ENCODE data around the gene CKMT2.

CKMT2 gene

GRCh38 chr5:81228084-81228483 is 5.0 kb upstream of the CKMT2 start:
- no peak for TF ChIP-seq CTCF (IDR thresholded peaks at IDR 0.05; ENCODE audit: low read depth, low read length)
- no peak for DNase-seq (ENCODE audit: extremely low read depth, low read depth)

- no peak for DNase-seq (ENCODE audit: extremely low read depth, low read depth)
These were observed 2.7 kb upstream of the CKMT2 start for GRCh38 chr5:81230416-81230815.

DNA sequence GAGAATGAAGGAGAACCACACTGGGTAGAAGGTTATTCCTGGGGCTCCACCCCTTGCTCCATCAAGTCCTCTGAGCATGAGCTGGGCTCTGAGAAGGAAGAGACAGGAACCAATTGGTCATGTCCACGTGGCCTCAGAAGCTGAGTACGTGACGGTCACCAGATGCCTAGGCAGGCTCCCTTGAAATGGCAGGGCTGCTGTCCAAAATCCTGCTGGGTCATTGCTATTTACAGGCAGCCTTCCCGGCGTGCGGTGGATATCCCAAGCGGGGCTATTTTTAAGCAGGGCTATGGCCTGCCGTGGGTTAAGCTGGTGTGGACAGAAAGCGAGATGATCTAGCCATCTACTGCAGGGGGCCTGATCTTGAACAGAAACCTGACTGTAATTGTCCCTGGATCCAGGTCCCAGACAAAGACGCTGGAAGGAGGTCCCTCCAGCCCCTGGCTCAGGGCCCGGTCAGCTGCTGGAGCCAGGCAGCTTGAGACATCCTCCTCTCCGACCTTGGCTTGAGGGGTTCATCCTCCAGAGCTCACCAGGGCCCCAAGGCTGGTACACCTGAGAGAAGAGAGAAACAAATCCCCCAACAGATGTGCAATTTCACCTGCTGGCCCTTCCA is 550 bp upstream of the CKMT2 start:
- DNase-seq (ENCODE audit: extremely low read depth, low read depth), result no peak
- TF ChIP-seq CTCF (IDR thresholded peaks at IDR 0.05; ENCODE audit: low read depth, low read length), result no peak

More at GRCh38 chr5:81230416-81230815, 2.7 kb upstream of the CKMT2 start:
- TF ChIP-seq CTCF (IDR thresholded peaks at IDR 0.05; ENCODE audit: low read depth, low read length), result no peak

DNA sequence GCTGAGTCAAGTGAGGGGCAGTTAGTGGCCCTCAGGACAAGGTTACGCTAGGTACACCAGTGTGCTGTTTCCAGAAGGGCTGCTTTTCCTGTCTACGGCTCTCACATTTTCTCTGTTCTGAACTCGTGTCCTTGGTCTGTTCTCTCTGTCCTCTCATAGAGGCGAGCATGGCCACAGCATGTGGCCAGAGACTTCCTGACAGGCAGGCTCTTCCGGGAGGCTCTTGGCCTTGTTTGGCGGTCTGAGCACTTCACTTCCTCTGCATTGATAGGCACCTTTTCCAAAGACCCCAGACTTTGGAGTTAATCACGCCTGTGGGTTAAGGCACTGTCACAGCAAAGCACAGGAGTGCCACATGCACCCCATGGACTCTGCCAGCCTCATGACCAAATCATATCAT is 1.2 kb downstream of the CKMT2 start:
- DNase-seq (ENCODE audit: extremely low read depth, low read depth), result no peak

DNA sequence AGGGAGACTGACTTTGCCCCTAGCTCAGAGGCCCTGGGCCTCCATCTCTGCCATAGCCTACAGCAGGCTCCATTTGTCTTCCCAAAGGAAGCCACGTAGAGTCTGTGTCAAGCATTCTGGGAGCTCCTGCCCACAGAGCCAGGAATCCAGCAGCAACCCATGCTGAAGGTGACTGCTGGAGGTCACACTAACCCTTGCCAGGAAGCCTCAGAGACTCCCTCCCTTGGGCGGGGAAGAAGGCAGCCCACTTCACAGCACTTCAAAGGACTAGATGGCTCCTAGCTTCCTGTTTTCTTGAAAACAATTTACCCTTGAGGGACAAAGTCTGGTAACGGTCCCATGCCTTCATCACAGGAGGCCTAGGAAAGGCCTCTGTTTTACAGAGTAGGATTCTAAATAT is 1.7 kb downstream of the CKMT2 start:
- TF ChIP-seq CTCF (IDR thresholded peaks at IDR 0.05; ENCODE audit: low read depth, low read length), result no peak
- no peak for DNase-seq (ENCODE audit: extremely low read depth, low read depth)

More for the DNA sequence above, 1.2 kb downstream of the CKMT2 start:
- no peak for TF ChIP-seq CTCF (IDR thresholded peaks at IDR 0.05; ENCODE audit: low read depth, low read length)

DNA sequence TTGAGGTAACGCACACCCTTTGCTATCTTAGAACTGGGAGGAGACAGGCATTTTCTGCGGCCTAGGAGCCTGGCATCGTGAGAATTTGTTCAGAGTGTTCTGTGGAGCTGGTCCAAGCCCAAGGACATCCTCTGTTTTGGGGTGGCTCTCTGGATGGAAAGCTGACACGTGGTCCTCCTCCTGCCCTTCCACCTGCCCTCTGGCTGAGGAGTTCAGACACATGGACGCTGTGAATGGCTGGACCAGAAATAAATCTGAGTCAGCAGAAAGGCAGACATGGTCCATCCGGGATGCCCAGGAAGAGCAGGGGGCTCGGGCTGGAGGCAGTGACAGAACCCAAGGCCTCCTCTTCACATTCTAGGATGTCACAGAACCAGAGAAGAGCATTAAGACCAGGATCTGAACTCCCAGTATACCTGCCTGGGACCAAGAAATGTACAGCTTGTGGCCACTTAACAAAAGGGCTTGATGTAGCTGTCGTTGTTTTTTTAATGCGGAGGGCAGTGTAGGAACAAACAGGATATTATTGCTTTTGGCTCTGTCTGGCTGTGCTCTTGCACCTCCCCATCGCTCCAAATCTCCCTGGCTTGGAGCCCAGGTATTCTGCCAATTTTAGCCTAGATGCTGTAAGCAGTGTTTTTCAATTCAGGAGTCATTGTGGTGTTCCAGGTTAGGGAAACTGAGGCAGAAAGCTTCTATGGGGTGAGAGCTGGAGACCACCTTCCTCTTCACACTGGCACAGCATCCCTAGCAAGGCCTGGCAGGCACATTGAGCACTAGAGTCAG is 2.4 kb downstream of the CKMT2 start:
- no peak for TF ChIP-seq CTCF (IDR thresholded peaks at IDR 0.05; ENCODE audit: low read depth, low read length)
- DNase-seq (ENCODE audit: extremely low read depth, low read depth), result no peak

GRCh38 chr5:81238460-81238859 is 5.3 kb downstream of the CKMT2 start:
- no peak for DNase-seq (ENCODE audit: extremely low read depth, low read depth)
- no peak for TF ChIP-seq CTCF (IDR thresholded peaks at IDR 0.05; ENCODE audit: low read depth, low read length)
